ENCODE measurements around the gene EEA1.

EEA1 gene

DNA sequence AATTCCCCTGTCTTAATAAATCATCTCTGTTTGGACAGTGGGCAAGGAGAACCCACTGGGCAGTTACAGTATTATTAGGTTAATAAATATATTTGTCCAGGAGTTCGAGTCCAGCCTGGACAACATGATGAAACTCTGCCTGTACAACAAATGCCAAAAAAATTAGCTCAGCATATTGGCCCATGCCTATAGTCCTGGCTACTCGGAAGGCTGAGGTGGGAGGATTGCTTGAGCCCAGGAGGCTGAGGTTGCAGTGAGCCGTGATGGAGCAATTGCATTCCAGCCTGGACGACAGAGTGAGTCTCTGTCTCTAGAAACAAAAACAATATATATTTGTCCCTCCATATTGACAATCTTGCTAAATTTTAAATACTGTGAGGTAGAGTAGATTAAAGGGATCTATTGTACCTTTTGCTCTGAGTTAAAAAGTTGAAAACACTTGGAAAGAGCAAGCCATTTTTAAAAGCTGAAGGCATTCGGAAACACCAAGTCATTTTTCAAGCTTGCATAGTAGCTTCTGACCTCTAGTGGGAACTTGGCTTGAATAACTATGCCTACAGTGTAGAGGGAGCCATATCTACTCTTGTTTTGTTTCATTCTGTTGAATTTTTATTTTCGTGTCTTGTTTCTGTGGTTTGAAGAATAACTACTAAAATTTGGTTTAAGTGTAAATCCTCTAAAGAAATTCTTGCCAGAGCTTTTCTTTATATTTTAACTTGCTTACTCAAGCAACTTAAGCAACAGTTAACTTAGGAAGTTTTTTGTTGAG lies 14.6 kb upstream of the EEA1 start:
- Histone ChIP-seq H3K4me1 (no peaks in the 10 kb centered on the region), H3K4me3 (ENCODE audit: low read depth, low read length) (no peak overlapping the region), H3K9me3 (no peaks in the 10 kb centered on the region), H3K36me3 (no peaks in the 10 kb centered on the region), H3K27me3 (no peaks in the 10 kb centered on the region)
- TF ChIP-seq, protein P1, sequence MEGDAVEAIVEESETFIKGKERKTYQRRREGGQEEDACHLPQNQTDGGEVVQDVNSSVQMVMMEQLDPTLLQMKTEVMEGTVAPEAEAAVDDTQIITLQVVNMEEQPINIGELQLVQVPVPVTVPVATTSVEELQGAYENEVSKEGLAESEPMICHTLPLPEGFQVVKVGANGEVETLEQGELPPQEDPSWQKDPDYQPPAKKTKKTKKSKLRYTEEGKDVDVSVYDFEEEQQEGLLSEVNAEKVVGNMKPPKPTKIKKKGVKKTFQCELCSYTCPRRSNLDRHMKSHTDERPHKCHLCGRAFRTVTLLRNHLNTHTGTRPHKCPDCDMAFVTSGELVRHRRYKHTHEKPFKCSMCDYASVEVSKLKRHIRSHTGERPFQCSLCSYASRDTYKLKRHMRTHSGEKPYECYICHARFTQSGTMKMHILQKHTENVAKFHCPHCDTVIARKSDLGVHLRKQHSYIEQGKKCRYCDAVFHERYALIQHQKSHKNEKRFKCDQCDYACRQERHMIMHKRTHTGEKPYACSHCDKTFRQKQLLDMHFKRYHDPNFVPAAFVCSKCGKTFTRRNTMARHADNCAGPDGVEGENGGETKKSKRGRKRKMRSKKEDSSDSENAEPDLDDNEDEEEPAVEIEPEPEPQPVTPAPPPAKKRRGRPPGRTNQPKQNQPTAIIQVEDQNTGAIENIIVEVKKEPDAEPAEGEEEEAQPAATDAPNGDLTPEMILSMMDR (IDR thresholded peaks at IDR 0.05; ENCODE audit: low read depth, low read length): no peak
- no peak for DNase-seq

DNA sequence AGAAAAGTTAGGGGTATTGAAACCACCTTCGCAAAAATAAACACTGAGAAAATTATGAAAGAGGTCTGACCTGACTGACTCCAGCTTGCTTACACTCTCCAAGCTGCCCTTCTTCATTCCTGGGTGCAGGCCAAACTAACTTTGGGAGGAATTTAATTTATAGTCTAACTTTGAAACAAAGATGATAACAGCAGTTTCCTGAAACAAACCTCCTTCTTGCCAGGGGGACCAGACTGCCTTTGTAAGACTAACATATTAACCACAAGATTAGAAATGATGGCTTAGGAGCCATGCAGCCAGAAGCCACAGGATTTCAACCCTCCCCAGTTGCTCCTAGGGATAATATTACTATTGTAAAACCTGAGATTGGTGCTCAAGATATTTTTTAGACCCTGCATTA lies 13.8 kb upstream of the EEA1 start:
- Histone ChIP-seq H3K36me3 (no peaks in the 10 kb centered on the region), H3K27me3 (no peaks in the 10 kb centered on the region), H3K9me3 (no peaks in the 10 kb centered on the region), H3K4me3 (ENCODE audit: low read depth, low read length) (no peak overlapping the region), H3K4me1 (no peaks in the 10 kb centered on the region)
- no peak for DNase-seq
- TF ChIP-seq, protein P1 (IDR thresholded peaks at IDR 0.05; ENCODE audit: low read depth, low read length): no peak

DNA sequence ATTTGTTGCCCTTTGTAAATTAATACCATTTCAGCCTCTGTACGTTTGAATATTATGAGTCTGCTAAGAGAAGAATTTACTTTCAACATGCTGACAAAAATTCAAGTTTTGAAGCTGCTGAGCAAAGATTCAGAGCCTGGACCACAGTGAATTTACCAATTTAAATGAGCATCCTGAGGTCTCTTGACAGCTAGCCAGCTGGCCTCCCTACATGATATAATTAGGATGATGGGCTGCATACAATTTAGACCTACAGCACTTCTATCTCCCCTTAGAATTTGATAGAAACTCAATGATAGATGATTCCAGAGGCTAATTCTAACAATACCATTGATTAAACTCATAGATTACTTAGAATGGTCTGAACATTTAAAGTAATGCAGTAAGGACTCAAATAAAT lies 10.0 kb upstream of the EEA1 start:
- H3K36me3 ChIP-seq: no peaks in the 10 kb centered on the region
- no peaks in the 10 kb centered on the region for H3K27me3 ChIP-seq
- no peaks in the 10 kb centered on the region for H3K4me1 ChIP-seq
- DNase-seq: no peak
- no peaks in the 10 kb centered on the region for H3K9me3 ChIP-seq
- H3K4me3 ChIP-seq (ENCODE audit: low read depth, low read length): no peak overlapping the region
- TF ChIP-seq, protein P1 (IDR thresholded peaks at IDR 0.05; ENCODE audit: low read depth, low read length): no peak

DNA sequence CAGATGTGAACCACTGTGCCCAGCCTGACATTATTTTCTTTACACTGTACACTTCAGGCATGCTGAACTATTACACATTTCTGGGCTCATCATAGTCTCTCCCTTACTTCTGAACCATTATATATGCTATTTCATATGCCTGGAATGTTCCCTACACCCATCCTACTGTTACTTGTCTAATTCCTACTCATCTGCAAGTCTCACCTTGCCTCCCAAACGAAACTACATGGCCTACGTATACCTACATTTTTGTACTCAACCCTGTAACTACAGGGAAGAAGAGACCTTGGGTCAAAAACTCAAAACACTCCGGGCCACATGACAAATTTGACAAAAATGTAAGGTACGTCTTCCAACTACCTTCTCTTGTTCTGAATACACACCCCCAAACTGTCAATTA lies 9.5 kb upstream of the EEA1 start:
- Histone ChIP-seq H3K36me3 (no peaks in the 10 kb centered on the region), H3K4me3 (ENCODE audit: low read depth, low read length) (no peak overlapping the region), H3K27me3 (no peaks in the 10 kb centered on the region), H3K4me1 (no peaks in the 10 kb centered on the region), H3K9me3 (no peaks in the 10 kb centered on the region)
- no peak for DNase-seq
- TF ChIP-seq, protein P1 (IDR thresholded peaks at IDR 0.05; ENCODE audit: low read depth, low read length): no peak

DNA sequence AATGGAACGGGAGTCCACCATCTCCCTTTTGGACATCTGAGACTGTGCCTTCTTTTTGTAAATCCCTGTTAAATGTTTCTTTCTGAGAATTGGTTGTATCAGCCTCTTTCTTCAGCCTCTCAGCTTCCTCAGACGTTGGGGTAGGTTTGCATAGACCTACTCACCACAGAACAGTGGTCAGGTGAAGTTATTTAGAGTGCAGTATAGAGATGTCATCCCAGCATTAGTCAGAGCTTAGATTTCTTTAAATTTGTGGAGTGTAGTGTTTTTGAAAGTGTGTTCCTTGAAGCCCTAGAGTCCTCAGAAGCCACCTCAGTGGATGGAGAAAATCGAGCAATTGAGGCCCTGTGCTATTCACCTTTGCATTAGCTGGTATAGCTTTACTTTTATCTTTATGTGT lies 8.9 kb upstream of the EEA1 start:
- Histone ChIP-seq H3K9me3 (no peaks in the 10 kb centered on the region), H3K27me3 (no peaks in the 10 kb centered on the region), H3K4me1 (no peaks in the 10 kb centered on the region), H3K4me3 (ENCODE audit: low read depth, low read length) (no peak overlapping the region), H3K36me3 (no peaks in the 10 kb centered on the region)
- TF ChIP-seq, protein P1 (IDR thresholded peaks at IDR 0.05; ENCODE audit: low read depth, low read length): no peak
- DNase-seq: no peak

DNA sequence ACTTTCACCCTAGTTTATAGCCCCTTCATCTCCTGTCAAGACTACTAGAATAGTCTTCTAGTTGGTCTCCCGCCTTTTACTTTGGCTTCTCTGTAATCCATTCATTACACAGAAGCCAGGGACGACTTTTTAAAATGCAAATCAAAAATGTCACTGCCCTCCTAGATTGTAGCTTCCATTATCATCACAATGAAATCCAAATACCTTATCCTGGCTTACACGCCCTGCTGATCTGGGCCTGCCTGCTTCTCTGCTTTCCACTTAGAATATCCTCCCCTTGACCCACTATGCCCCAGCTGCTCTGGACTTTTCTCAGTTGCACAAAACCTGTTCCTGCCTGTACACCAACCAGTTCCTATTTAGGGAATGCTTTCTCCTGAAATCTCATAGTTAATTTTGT lies 4.5 kb upstream of the EEA1 start:
- no peaks in the 10 kb centered on the region for H3K27me3 ChIP-seq
- no peaks in the 10 kb centered on the region for H3K36me3 ChIP-seq
- H3K9me3 ChIP-seq: no peaks in the 10 kb centered on the region
- no peak for DNase-seq
- no peaks in the 10 kb centered on the region for H3K4me1 ChIP-seq
- TF ChIP-seq, protein P1 (IDR thresholded peaks at IDR 0.05; ENCODE audit: low read depth, low read length): no peak
- no peak overlapping the region for H3K4me3 ChIP-seq (ENCODE audit: low read depth, low read length)
